Stomach (tissue), 9 donors: Measurements from ENCODE around the gene FAM120A. TPM values are rescaled to one million over a fixed set of nuclear protein-coding genes. Genes with fewer than 3 reads are reported as not detected.

Source experiments
- DNase-seq, 2 donors: peaks; one replicate each; pipeline versions ENCODE4 v3.0.0 to v3.0.0-alpha.2; 2013 to 2019
- H3K27ac ChIP-seq, 5 donors: fragments of 200-600 bp in 4 of 5; sonication (generic) in 4 of 5; one replicate each; pipeline ENCODE4 v1.5.1; 2013 to 2019; ENCODE audit warnings: mild to moderate bottlenecking in 1 of 5, moderate library complexity in 1 of 5
- H3K27me3 ChIP-seq, 3 donors: fragments of 200-600 bp; sonication (generic); one replicate each; pipeline ENCODE4 v1.5.1; 2017 to 2019; ENCODE audit warnings: mixed run types in 1 of 3
- H3K36me3 ChIP-seq, 4 donors: fragments of 200-600 bp; sonication (generic); 1 replicate in 3 of 4; 2 replicates in 1 of 4; pipeline ENCODE4 v1.5.1; 2016 to 2019
- H3K4me1 ChIP-seq, 4 donors: fragments of 200-600 bp; sonication (generic); one replicate each; pipeline ENCODE4 v1.5.1; 2016 to 2019
- H3K4me3 ChIP-seq, 4 donors: fragments of 200-600 bp; sonication (generic) in 3 of 4; one replicate each; pipeline ENCODE4 v1.5.1; 2016 to 2019; ENCODE audit warnings: mild to moderate bottlenecking in 1 of 4
- H3K9me3 ChIP-seq, 4 donors: fragments of 200-600 bp; sonication (generic); one replicate each; pipeline ENCODE4 v1.5.1; 2016 to 2019
- CTCF ChIP-seq, 7 experiments: fragments of 450-650 bp in 4 of 7; fragments of 200-600 bp in 3 of 7; sonication (generic) in 3 of 7; IDR thresholded peaks; one replicate each; pipeline ENCODE4 v1.5.1; 2016 to 2019; ENCODE audit warnings: antibody characterized with exemption in 7 of 7, control low read depth in 2 of 7, mild to moderate bottlenecking in 1 of 7
- EP300 ChIP-seq: sonication (generic); formaldehyde crosslinking; IDR thresholded peaks from one replicate; pipeline ENCODE4 v1.6.1; 2017; ENCODE audit warnings: antibody characterized with exemption
- POLR2A ChIP-seq, 4 donors: fragments of 450-650 bp; IDR thresholded peaks; one replicate each; pipeline ENCODE4 v1.6.1; 2016; ENCODE audit warnings: antibody characterized with exemption in 4 of 4, control low read depth in 2 of 4, mild to moderate bottlenecking in 1 of 4, moderate library complexity in 1 of 4
- POLR2AphosphoS5 ChIP-seq, 3 donors: sonication (generic); formaldehyde crosslinking; IDR thresholded peaks; one replicate each; pipeline ENCODE4 v1.6.1; 2016; ENCODE audit warnings: antibody characterized with exemption in 3 of 3
- WGBS, 5 donors: extraction: QIAGEN DNeasy Blood & Tissue Kit in 3 of 5; methylation state at CpG; one replicate each; pipeline versions ENCODE4 v1.1.5 to v1.1.7; 2013 to 2018; 5-methylcytosine and 5-hydroxymethylcytosine counted together
- intact Hi-C: fragments of 100-400 bp; cut with DNase I; formaldehyde crosslinking; loops from one replicate; pipeline ENCODE4 v1.15.1; 2023; ENCODE audit warnings: low total_unique reads
- polyA plus RNA-seq, 3 donors: library from polyadenylated mRNA; stranded (reverse); fragments of 200-250 nt; gene quantifications; one replicate each; pipeline ENCODE4 v1.2.3, GENCODE V29; 2013
- total RNA-seq, 5 donors: library from RNA; depleted of rRNA; stranded (reverse); fragments of >200 nt; gene quantifications; one replicate each; pipeline versions ENCODE4 v1.1.0 to v1.2.3, GENCODE V29; 2014 to 2016
- donor health status: healthy with polysubstance abuse.
- donor health status: Bipolar disorder and iron deficiency.
- donor health status: healthy.

FAM120A gene
- total and polyA plus RNA-seq, 8 donors, result 35.8 to 192 (median 92.1) TPM

GRCh38 chr9:93566408-93567270 lies 115.2 kb downstream of the FAM120A start:
- WGBS, 5 donors, result 1 to 3% (median 2%) methylated on average over 29 to 69 of the region's 69 CpGs
- Histone ChIP-seq H3K27me3 (no peaks in the 10 kb centered on the region), H3K4me1 (peaks cover 9 to 17% (median 13%) of the 10 kb centered on the region in 4 donors), H3K27ac (peak overlapping the region; percentile 92 to 98 (median 94)), H3K36me3 (peaks cover 26 to 39% (median 37%) of the 10 kb centered on the region in 4 donors), H3K9me3 (peaks cover 0 to 7% (median 0%) of the 10 kb centered on the region in 4 donors), H3K4me3 (peak overlapping the region; percentile 46 to 60 (median 50))
- TF ChIP-seq CTCF (IDR thresholded peaks at IDR 0.05) (peak in 5 of 7 experiments; percentile 89 to 96 (median 92)), POLR2A (IDR thresholded peaks at IDR 0.05) (peak in 2 of 4 donors; percentile 60 to 82), EP300 (no peak), POLR2AphosphoS5 (IDR thresholded peaks at IDR 0.05) (peak; percentile 91 to 98 (median 96))
- intact Hi-C loops, result loop anchor here (10.0 kb wide), 1 partner anchor 122 kb away; no protein-coding TSS in a partner anchor
- DNase-seq, result peak; percentile 99

GRCh38 chr9:93567271-93567959 lies 115.9 kb downstream of the FAM120A start:
- TF ChIP-seq CTCF (IDR thresholded peaks at IDR 0.05) (no peak), POLR2A (IDR thresholded peaks at IDR 0.05) (no peak), POLR2AphosphoS5 (IDR thresholded peaks at IDR 0.05) (no peak), EP300 (no peak)
- Histone ChIP-seq H3K36me3 (peaks cover 19 to 31% (median 29%) of the 10 kb centered on the region in 4 donors), H3K9me3 (peaks cover 0 to 7% (median 0%) of the 10 kb centered on the region in 4 donors), H3K27ac (peak overlapping the region; percentile 92 to 98 (median 94)), H3K27me3 (no peaks in the 10 kb centered on the region), H3K4me1 (peaks cover 9 to 17% (median 13%) of the 10 kb centered on the region in 4 donors), H3K4me3 (peak overlapping the region; percentile 46 to 60 (median 50))
- no peak for DNase-seq
- intact Hi-C loops, result loop anchor here (10.0 kb wide), 1 partner anchor 123 kb away; no protein-coding TSS in a partner anchor
- WGBS, 5 donors, result 56 to 72% (median 64%) methylated on average over 15 of the region's 15 CpGs

- H3K4me1 ChIP-seq, result peaks cover 9 to 17% (median 13%) of the 10 kb centered on the region in 4 donors
- DNase-seq, result no peak
- intact Hi-C loops, result loop anchor here (10.0 kb wide), 1 partner anchor 123 kb away; no protein-coding TSS in a partner anchor
- H3K27me3 ChIP-seq, result no peaks in the 10 kb centered on the region
- TF ChIP-seq POLR2AphosphoS5 (IDR thresholded peaks at IDR 0.05), result no peak
- TF ChIP-seq CTCF (IDR thresholded peaks at IDR 0.05), result no peak
- TF ChIP-seq POLR2A (IDR thresholded peaks at IDR 0.05), result no peak
- TF ChIP-seq EP300, result no peak
- 96 to 97% (median 97%) methylated on average over 5 of the region's 5 CpGs for WGBS, 5 donors
- no peak overlapping the region for H3K4me3 ChIP-seq
- H3K27ac ChIP-seq, result no peak overlapping the region
- H3K9me3 ChIP-seq, result peaks cover 0 to 7% (median 0%) of the 10 kb centered on the region in 4 donors
- H3K36me3 ChIP-seq, result peaks cover 11 to 24% (median 22%) of the 10 kb centered on the region in 4 donors
Observed at GRCh38 chr9:93568169-93568568, 116.7 kb downstream of the FAM120A start.

- peaks cover 13 to 25% (median 18%) of the 10 kb centered on the region in 4 donors for H3K4me1 ChIP-seq
- H3K9me3 ChIP-seq, result peaks cover 0 to 7% (median 0%) of the 10 kb centered on the region in 4 donors
- no peak for DNase-seq
- intact Hi-C loops, result loop anchor here (10.0 kb wide), 1 partner anchor 125 kb away; no protein-coding TSS in a partner anchor
- no peak overlapping the region for H3K27ac ChIP-seq
- WGBS, 5 donors, result 60 to 90% (median 84%) methylated on average over 1 of the region's 1 CpG
- no peak overlapping the region for H3K4me3 ChIP-seq
- TF ChIP-seq EP300 (no peak), CTCF (IDR thresholded peaks at IDR 0.05) (no peak), POLR2A (IDR thresholded peaks at IDR 0.05) (no peak), POLR2AphosphoS5 (IDR thresholded peaks at IDR 0.05) (no peak)
- no peaks in the 10 kb centered on the region for H3K27me3 ChIP-seq
- peaks cover 0 to 8% (median 6%) of the 10 kb centered on the region in 4 donors for H3K36me3 ChIP-seq
Observed at GRCh38 chr9:93569621-93570174, 118.2 kb downstream of the FAM120A start.
